GM18508 (cell line): ENCODE measurements around the gene C7orf25.
A peak's percentile ranks its signal among the peaks of the same experiment; 100 is the strongest.

Experiments used
- ATAC-seq: cut with Tn5 transposase; IDR thresholded peaks from one replicate; pipeline ENCODE4 v1.9.1; 2021; ENCODE audit warnings: moderate number of reproducible peaks; ENCODE audit not compliant: insufficient read depth, unreplicated experiment

The C7orf25 gene

GRCh38 chr7:42911454-42912447, at the start of gene C7orf25:
Gene C7orf25 (minus strand): TSS chr7:42912070. CDS start chr7:42910900, 1,170 bp downstream.
- peak; percentile 63 for ATAC-seq

GRCh38 chr7:42961170-42961569, 49.3 kb upstream of the C7orf25 start:
- no peak for ATAC-seq

GRCh38 chr7:42960762-42961161, 48.9 kb upstream of the C7orf25 start:
- no peak for ATAC-seq

GRCh38 chr7:42959549-42959948, 47.7 kb upstream of the C7orf25 start:
- no peak for ATAC-seq

GRCh38 chr7:42956062-42956461, 44.2 kb upstream of the C7orf25 start:
- ATAC-seq, result no peak

- ATAC-seq, result no peak
These were observed 42.1 kb upstream of the C7orf25 start for GRCh38 chr7:42953994-42954393.

GRCh38 chr7:42952328-42952727, 40.5 kb upstream of the C7orf25 start:
- ATAC-seq, result no peak

- ATAC-seq, result no peak
These were observed 38.5 kb upstream of the C7orf25 start for GRCh38 chr7:42950417-42950816.

GRCh38 chr7:42947521-42947920, 35.7 kb upstream of the C7orf25 start:
- ATAC-seq, result no peak

- ATAC-seq, result no peak
These were observed 34.7 kb upstream of the C7orf25 start for GRCh38 chr7:42946627-42946950.

- ATAC-seq, result no peak
These were observed 34.2 kb upstream of the C7orf25 start for GRCh38 chr7:42945821-42946626.

- ATAC-seq, result no peak
These were observed 29.3 kb upstream of the C7orf25 start for GRCh38 chr7:42940985-42941847.

- no peak for ATAC-seq
These were observed 27.8 kb upstream of the C7orf25 start for GRCh38 chr7:42939457-42940240.

- no peak for ATAC-seq
These were observed 24.0 kb upstream of the C7orf25 start for GRCh38 chr7:42935861-42936260.

- no peak for ATAC-seq
These were observed 22.4 kb upstream of the C7orf25 start for GRCh38 chr7:42934291-42934690.

- no peak for ATAC-seq
These were observed 21.1 kb upstream of the C7orf25 start for GRCh38 chr7:42932811-42933591.

- peak; percentile 99 for ATAC-seq
These were observed 20.2 kb upstream of the C7orf25 start, which contains the start of the genes MRPL32 and PSMA2 for GRCh38 chr7:42931834-42932651. Gene MRPL32 (plus strand): TSS chr7:42932376. CDS start chr7:42932387, 11 bp downstream. Gene PSMA2 (minus strand): TSS chr7:42932174. CDS start chr7:42932158, 16 bp downstream.

- no peak for ATAC-seq
These were observed 19.6 kb upstream of the C7orf25 start for GRCh38 chr7:42931447-42931833.
